A673 (cell line): Measurements from ENCODE around the gene RC3H1.

Experiments
- EZH2 ChIP-seq: fragments of 200-600 bp; sonication (generic); IDR thresholded peaks from 2 replicates; pipeline ENCODE4 v1.6.1; 2017; ENCODE audit warnings: borderline replicate concordance, low read depth, mild to moderate bottlenecking, mixed read lengths, antibody characterized with exemption, low read length; ENCODE audit not compliant: poor library complexity, severe bottlenecking
- TF ChIP-seq, protein P1 (sequence below): fragments of 300-800, 200-600 bp; sonication (generic); conservative IDR thresholded peaks from 2 replicates; pipeline ENCODE4 v1.5.1; 2017; ENCODE audit warnings: low read depth, mild to moderate bottlenecking, antibody characterized with exemption, low read length, moderate library complexity, mixed read lengths

DNA sequence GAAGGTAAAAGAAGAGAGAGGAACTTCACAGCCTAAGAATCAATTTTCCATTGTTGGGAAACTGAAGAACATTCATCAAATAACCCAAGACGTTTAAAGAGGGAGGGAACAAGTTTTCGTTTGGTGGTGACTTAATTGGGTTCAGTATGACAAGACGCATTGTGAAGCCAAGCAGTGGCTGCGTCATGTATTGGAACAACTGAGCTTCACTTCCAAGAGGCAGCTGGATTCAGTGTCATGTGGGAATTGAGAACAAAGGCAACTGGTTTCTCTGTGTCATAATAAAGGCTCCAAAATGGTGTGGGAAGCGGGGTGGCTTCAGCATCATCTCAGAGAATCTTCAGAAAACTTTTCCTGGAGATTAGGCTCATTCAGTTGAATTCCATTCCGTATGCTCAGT is 29.8 kb upstream of the RC3H1 start:
- TF ChIP-seq, protein P1, sequence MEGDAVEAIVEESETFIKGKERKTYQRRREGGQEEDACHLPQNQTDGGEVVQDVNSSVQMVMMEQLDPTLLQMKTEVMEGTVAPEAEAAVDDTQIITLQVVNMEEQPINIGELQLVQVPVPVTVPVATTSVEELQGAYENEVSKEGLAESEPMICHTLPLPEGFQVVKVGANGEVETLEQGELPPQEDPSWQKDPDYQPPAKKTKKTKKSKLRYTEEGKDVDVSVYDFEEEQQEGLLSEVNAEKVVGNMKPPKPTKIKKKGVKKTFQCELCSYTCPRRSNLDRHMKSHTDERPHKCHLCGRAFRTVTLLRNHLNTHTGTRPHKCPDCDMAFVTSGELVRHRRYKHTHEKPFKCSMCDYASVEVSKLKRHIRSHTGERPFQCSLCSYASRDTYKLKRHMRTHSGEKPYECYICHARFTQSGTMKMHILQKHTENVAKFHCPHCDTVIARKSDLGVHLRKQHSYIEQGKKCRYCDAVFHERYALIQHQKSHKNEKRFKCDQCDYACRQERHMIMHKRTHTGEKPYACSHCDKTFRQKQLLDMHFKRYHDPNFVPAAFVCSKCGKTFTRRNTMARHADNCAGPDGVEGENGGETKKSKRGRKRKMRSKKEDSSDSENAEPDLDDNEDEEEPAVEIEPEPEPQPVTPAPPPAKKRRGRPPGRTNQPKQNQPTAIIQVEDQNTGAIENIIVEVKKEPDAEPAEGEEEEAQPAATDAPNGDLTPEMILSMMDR = no peak
- TF ChIP-seq EZH2 = no peak
